Measurements from ENCODE around the gene PODXL2.
"Not testable (repeated sequence)": the region's sequence is repeated elsewhere in the genome, so short reads cannot be mapped to it uniquely, and the experiment has no call there.

PODXL2 gene

DNA sequence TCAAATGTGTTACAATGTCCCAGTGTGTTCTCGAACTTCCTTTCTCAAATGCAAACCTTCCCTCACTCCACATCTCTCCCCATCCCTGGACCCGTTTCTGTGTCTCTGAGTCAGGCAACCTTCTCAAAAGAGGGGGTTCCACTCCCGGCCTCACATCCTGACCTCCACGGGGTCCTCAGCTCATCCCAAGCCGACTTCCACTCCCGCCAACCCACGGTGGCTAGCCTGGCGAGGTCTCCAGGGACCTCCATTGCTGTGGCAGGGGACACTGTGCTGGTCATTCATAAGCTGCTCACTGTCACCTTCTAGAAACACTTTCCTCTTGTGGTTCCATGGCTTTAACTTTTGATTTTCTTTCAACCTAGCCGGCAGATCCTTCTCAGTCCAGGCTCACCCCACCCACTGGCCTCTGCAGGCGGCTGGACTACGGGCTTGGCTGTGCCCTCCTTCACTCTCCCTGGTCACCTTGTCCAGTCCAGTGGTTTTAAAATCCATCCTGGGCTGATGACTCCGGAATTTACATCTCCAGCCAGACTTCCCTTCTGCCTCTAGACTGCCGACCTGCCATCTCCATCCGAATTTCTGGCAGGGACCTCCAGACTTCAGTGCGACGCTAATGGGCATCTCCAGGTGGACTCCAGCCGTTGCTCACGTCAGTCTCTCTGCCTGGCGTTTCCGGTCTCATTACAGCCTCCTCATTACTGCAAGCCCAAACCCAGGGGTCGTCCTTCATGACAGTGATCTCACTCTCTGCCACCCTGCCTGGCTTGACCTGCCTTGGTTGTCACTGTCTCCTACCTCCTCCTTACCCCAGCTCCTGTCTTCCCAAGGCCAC is 63.7 kb downstream of the PODXL2 start:
- no peak for DNase-seq

DNA sequence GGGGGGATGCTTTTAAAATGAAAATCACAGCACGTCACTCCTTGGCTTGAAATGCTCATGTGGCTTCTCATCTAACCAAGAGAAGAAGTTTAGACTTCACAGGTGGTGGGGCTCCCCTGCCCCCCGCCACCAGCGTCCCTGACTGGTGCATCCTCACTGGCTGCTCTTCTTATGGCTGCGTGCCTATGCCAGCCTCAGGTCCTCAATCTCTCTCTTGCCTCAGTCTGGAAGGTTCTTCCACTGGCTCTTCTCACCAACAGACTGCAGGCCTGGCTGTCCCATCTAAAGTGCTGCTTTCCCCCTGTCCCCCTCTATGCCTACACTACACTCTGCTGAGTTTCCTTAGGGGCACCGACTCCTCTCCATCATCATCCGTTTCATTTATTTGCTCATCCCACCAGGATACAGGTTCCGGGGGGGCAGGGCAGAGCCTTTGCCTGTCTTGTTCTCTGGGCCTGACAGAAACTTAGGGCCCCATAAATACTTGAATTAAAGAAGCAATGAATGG is 64.4 kb downstream of the PODXL2 start:
- DNase-seq, result no peak

DNA sequence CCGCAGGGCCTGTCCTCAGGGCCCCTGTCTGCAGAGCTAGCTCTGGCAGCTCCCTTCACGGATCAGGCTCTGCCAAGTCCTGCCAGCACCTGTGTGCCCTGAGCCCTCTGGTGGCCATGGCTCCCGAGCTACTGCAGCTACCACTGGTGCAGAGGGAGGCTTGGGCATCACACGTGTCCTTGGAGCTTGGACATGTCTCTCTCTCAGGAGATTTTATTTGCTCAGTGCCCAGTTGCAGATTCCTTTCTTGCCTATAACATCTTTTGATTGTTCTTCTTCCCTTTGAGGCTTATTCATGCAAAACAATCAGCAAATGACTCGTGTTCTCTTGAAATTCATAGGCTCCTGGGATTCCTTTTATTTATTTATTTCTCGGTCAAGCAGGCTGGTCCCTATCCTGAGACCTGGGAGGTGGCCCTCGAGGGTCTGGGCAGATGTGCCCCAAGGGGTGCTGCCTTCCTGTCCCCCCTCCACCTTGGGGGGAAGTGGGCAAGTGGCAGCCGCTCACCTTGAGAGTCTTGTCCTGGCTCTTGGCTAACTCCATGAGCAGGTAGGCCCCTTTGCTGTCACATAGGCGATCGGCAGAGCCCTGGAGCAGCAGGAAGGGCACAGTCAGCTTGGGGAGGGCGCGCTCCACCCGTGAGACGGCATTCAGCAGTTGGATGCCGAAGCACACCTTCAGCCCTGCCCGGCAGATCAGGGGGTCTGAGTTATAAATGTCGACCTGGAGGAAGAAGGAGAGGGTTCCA is 65.7 kb downstream of the PODXL2 start:
- peak in 1 of 2 donors; percentile 45 for DNase-seq

DNA sequence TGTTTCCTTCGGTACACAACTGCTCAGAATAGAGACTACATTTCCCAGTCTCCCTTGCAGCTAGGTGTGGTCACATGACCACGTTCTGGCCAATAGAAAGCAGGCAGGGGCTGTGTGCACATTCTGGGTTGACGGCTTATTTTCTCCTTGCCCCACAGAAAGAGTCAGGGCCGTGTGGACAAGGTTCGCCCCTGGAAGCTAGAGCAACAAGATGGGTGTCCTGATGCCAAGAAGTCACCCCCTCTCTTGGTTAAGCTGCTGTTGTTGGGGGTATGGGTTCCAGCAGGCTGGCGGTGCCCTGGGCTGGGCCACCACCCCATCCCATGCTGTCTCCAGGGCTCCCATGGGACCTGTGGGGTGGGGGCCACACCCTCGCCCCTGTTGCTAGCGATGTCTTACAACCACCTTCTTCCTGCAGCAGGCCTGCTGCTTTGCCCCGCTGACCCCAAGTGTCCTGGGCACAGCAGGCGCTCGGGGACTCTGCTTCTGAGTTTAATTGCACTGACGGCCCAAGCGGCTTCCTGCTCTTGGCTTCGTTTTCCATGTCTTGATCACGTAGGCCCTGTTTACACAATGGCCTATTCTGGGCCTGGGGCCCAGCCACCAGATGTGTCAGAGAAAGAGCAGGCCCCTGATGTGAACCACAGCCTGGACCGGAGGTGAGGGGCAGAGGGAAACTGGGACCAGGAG is 68.7 kb downstream of the PODXL2 start:
- DNase-seq, result peak; percentile 44 to 49

DNA sequence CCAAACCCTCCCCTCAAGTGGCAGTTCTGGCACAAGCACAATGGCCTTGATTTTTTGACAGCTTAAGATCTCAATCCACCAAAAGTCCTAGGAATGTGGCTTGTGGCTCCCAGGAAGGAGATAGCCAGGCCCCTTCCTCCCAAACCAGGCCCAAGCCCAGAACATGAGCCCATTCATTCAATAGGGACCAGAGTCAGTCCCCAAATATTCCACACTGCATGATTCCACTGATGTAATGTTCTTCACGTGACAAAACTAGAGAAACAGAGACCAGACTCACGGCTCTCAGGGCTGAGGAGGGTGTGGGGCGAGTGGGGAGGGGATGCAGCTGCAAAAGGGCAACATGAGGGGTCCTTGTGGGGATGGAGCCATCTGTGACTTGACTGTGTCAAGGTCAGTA is 69.3 kb downstream of the PODXL2 start:
- DNase-seq, result no peak

DNA sequence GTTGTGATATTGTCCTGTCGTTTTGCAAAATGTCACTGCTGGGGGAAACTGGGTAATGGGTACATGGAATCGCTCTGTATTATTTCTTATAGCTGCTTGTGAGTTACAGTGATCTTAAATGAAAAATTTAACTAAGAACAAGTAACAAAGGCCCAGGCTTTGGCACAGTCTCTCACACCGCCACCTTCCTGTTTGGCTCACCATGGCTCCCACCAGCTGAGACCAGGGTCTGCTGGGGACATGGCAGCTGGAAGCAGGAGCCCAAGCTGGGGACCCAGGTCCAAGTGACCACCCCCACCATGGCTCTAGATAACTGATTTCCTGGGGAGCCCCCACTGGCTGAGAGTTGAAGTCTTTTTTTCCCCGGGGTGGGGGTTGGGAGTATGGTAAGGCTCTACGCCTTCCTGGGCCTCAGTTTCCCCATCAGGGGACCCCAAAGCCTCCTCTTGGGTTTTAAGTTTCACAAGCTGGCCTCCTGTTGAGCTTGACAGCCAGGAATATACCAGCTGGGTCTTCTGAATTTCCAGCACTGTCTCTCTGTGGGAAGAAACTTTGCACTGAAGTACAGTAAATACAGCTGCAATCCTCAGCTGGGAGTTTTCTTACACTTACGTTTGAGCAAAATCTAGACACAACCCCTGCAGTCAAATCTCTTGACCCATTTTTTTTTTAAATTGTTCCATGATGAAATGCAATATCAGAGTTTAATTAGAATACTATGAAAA is 69.9 kb downstream of the PODXL2 start:
- no peak for DNase-seq

DNA sequence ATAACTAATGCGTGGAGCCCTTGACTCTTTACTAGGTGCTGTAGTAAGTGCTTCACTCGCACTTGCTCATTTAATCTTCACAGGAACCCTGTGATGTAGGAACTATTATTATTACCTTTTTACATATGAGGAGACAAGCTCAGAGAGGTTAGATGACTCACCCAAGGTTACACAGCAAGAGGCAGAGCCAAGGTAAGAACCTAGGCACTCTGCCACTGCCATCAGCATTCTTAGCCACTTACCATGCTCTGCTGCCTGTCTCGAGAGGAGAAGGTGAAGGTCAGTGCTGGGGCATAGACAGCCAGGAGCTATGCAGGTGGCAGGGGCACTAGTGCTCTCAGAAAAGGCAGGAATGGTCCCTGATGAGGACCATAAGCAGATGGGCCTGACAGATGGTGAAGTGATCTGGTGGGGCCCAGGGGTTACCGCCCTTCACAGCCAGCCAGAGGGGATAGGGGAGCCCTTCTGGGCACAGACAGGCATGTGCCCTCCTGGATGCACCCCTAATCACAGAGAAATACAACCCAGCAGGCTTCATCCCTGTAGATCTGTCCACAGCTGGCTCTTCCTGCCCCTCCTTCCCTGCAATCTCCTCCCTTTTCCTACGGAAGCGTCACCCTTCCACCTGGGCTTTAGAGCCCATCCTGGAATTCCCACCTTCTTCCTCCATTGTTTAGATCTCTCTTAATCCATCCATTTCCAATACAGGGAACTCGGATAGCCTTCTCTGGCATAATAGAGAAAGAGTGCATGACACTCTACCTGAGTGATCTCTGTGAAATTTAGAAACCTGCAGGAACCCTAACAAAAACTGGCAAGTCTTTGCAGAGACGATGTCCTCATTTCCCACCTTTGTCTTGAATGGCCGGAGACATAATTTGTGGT is 70.7 kb downstream of the PODXL2 start:
- DNase-seq, result no peak

DNA sequence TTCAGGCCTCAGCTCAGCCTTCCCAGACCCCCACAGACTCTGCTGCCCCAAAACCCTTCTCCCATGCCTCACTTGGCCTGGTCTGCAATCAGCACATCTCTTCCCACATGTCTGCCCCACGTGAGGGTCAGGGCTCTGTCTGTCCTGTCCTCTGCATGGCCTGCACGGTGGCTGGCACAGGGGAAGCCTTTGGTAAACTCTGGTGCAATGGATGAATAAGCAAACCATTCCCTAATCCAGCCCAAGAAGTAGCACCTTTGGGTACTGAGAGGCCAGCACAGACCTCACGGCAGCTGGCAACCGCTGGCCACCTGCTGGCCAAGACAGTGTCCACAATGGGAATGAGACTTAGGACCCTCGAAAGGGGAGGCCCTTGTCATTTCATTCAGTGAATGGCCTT is 71.4 kb downstream of the PODXL2 start:
- no peak for DNase-seq

DNA sequence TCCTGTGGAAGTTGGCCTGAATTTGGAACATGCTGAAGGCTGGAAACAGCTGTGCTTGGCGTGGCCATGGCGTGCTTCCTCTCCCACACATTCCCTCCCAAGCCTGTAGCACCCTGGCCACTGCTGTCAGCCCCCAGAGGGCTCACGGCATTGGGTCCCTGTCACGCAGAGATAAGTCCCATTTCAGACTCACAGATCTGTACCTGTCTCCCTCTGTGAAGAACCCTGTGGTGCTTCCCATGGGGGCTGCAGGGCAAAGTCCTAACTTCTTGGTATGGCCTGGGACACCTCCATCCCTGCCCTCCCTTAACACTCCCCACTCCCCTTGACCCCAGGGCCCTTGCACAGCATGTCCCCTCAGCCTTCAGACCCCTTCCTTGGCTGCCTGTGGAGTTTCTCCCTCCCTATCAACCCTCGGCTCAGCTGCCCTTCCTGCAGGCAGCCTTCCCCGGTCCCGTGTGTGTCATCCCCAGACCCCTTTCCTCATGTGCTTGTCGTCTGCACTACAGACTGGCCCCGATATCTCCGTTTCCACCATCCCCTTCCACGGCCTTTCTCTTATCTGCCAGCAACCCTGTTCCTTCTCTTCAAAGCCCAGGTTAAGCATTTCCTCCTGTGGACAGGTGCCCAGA is 72.4 kb downstream of the PODXL2 start:
- no peak for DNase-seq

DNA sequence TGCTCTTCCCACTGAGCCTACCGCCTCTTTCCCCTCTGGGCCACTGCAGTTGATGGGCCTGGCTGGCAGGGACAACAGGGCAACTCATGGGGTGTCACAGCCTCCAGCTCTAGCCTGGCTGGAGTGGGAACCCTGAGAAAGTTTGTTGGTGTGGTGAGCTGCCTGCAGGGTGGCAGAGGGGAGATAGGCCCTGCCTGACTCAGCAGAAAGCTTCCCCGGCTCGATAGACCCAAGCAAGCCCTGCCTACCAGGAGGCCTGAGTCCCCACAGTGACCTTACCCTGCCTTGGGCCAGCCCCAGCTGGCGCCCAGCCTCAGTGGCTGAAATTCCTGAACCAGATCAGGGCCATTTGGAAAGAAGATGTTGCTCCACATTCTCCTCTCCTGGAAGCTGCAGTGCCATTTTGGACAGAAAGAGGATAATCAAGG is 73.2 kb downstream of the PODXL2 start:
- DNase-seq, result no peak

DNA sequence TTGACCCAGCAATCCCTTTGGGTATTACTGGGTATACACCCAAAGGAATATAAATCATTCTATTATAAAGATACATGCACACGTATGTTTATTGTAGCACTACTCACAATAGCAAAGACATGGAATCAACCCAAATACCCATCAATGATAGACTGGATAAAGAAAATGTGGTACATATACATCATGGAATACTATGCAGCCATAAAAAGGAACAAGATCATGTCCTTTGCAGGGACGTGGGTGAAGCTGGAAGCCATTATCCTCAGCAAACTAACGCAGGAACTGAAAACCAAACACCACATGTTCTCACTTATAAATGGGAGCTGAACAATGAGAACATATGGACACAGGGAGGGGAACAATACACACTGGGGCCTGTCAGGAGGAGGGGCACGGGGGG is 75.9 kb downstream of the PODXL2 start:
- DNase-seq, result not testable (repeated sequence)

DNA sequence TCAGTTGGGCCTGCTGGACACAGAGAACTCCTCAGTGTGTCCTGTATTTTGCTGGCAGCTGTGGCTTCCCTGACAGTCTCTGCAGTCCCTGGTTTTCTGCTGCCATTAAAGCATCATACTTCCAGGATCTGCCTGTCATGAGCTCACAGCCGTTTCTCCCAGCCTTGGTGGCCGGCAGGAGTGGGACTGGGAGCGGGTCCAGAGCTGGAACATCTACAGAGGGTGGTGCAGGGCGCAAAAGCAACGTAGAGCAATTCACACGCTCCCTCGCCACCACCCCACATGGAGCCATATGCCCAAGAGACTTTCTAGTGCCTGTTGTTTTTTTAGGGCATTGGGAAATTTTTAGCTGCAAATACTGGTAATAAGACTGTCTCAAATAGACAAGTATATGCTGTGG is 77.3 kb downstream of the PODXL2 start:
- DNase-seq, result no peak

DNA sequence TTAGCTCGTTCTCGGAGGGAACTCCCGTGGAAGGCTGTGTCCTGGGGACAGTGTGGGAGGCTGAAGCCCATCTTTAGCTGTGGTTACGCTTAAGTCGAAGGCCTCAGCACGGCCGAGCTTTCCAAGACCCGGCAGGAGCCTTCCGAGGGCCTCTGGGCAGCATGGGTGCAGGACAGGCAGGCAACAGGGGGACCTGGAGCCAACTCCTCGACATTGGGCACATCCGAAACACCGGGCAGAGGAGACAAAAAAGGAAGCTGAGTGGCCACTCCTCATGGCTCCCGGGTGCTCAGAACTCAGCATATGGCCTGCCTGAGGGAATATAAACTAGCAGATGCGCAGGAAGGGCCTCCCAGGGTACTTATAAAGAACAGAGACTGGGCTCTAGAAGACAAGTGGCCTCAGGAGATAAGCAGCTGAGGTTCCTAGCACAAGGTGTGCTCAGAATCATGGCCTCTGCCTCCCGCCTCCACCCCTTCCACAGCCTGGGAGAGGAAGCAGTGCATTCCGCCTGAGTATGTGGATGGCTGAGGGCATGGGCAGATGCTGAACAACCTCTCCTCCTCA is 77.9 kb downstream of the PODXL2 start:
- DNase-seq, result no peak

DNA sequence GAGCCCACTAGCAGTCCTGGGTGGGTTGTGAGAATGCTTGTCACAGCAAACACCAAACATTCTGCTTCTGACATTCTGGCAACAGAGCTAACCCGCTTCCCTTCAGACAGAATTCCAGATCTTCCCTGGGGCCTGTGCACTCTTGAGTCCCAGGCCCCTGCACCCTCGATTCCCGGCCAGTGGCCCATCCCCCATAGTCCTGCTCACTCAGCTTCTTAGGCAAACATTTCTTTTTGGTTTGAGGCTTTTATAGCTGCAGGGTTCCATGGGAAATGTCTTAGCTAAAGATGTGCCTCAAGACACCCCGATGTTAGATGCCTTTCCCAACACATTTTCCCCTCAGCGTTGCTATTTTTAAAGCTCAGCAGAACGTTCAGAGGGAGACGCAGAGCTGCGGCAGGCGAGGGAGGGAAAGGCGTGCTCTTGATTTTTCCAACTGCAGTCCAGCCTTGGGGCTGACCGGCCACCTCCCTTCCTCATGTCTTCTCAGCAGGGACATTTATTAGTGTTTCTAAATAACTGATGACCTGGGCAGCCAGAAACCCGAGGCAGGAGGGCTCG is 78.9 kb downstream of the PODXL2 start:
- no peak for DNase-seq

DNA sequence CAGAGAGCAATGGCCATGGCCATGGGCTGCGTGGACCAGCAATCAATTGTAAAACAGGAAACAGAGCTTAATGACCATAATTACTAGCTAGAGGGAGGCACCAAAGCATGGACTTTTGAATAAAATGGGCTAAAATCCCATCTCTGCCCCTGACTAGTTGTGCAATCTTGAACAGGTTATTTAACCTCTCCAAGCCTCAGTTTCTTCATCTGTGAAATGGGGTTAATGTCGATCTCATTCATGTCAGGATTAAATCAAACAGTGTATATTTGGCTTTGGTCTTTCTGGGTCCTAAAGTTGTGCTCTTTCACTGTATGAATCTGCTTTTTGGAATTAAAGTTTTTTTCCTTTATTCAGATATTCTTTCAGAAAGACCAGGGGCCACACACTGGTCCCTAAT is 79.9 kb downstream of the PODXL2 start:
- DNase-seq, result no peak

DNA sequence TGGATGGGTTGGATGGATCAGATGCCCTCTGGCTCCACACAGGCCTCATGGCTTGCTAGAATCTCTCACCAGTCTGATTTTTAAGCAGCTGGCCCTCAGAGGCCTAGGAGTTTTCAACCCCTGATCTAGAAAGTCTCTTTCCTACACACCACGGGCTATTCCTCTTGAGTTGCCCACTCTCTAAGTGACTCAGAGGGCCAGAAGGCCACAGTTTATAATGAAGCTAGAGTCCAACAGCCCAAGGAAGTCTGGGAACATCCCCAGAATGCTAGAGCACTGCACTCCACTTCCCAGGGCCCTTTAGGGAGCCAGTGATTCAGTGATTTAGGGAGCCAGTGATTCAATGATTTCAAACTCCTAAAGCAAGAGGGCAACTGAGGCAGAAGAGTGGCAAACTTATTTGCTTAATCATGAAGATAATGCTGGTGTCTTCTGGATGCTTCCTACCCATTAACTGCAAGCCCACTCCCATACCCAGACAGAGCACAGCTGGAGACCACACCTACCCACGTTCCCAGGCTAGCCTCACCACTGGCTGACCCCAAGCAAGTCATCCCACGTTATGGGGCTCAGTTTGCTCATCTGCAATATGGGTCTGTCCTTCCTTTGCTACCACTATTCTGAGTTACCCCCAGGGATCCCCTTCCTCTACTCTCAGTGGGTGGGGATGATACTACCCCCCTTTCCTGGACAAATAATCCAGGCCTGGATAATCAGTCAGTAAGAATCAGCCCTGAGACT is 80.5 kb downstream of the PODXL2 start:
- no peak for DNase-seq

DNA sequence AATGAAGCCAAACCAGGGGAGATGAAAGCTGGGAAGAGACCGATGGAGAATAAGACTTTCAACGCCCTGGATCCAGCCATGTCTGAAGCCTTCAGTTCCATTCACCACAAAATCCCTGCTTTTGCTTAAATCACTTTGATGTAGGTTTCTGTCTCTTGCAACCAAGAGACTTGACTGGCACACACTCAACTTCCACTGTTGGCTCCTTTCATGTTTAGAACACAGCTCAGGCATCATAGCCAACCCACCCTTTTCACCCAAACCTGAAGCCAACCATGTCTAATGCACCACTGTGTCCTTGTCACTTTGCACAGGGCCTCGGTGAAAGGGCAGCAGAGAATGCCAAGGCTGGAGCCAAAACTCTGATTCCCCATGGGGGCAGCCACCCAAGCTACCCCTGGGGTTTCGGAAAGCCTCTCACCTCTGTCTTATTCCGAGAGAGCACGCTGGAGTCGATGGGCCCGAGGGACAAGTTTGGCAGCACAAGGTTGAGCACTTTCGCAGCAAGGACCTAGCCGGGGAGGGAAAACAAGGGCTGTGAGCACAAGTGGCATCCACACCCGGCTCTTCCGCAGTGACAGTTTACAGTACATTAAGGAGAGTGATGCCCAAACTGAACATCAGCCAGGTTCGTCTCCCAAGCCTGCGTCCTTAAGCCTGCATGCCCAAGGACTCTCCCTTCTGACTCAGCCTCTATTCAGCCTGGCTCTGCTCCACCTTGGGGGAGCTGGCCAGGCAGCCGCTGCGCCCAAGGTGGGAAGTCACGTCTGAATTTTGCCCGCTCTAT is 81.4 kb downstream of the PODXL2 start:
- no peak for DNase-seq

DNA sequence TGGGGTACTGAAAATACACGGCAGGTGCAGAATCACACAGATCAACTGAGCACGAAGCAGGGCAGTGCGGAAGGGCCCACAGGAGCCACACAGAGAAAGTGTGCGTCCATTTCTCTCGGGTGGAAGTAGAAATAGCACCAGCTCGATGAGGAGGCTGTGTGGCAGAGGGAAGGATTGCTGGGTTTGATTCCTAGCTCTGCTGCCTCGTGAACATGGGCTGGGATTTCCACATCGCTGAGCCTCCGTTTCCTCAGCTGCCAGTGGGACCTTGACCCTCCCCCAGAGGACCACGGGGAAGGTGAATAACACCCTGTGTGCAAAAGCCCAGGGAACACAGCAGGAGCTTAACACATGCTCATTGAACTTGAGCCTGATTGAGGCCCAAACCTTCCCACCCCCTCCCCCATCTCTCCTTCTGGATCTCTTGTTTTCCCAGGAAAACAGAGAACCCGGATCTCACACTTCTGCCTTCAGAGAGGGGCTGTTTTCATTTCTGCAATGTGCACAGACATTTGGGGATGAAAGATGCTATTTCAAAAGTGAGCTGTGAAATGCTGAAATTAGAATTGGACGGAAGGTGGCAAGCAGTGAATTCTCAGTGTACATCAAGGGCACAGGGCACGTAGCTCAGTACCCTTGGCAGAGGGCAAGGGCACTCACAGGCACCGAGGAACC is 82.2 kb downstream of the PODXL2 start:
- DNase-seq, result no peak
